GM19438 (cell line): ENCODE measurements around the gene DNAJC8.

ENCODE experiments used
- ATAC-seq: cut with Tn5 transposase; IDR thresholded peaks from one replicate; pipeline ENCODE4 v1.9.1; 2021; ENCODE audit warnings: low read depth; ENCODE audit not compliant: unreplicated experiment

The DNAJC8 gene

DNA sequence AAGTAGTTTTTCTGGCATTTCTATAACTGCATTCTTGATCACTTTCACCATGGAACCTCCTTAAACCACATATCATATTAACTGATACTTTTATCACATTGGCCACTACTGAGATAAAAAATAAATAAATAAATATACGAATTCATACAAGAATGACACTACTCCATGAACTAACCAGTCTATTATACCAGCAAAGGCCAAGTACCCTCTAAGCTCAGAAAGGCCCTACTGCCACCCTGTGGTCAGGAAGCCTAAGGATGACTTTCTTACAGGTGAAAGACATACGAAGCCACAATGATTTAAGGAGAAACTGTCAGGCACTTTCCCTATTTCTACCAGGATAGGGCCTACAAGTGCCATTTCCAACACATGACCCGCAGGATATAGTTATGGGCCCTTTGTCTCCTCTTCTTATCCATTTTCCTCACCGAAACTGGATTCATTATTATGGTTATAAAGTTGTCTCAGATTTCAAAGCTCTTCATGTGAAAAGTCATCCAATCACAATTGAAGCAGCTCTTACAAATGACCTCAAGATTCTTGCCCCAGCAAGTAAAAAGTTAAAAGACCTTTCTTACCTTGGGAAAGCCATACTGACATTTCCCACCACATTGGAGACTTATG lies 23.9 kb downstream of the DNAJC8 start:
- no peak for ATAC-seq

DNA sequence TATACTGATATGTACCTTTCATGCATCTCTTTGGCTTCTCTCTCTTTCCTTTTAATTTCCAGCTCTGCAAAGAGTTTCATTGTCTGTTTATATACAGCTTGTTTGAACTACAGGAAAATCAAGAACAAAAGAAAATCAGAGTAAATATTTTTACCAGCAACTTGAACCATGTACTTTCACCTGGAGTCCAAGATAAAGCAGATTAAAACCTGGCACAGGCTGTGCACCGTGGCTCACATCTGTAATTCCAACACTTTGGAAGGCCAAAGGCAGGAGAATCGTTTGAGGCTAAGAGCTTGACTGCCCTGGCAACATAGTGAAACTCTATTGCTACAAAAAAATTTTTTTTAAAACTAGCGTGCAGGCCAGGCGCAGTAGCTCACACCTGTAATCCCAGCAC lies 27.6 kb downstream of the DNAJC8 start:
- no peak for ATAC-seq

DNA sequence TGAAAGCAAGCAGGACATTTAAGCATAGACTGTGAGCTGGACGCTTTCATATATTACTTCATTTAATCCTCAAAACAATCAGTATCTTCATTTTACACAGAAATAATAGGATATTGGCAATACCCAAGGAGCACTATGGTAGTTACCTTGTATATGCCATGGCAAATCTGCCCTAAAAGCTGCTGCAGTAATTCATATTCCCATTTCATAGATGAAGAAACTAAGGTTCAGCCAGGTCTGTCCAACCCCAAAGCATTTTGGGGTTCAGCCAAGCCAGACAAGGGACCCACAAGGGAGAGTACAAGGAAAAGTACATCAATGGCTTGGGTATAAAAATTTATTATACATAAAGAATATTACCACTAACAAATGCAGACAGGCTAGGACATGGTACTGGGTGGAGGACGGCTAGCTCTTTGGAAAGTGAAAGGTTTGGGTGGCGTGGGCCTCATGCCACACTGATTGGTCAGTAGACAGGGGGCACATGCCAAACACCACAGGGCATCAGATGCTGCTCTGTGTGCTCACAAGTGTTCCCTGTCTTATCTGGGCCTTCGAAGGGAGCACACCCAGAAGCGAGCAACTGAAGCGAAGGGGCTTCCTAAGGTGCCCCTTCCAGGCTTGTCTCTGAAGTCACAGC lies 32.5 kb downstream of the DNAJC8 start:
- ATAC-seq = no peak

DNA sequence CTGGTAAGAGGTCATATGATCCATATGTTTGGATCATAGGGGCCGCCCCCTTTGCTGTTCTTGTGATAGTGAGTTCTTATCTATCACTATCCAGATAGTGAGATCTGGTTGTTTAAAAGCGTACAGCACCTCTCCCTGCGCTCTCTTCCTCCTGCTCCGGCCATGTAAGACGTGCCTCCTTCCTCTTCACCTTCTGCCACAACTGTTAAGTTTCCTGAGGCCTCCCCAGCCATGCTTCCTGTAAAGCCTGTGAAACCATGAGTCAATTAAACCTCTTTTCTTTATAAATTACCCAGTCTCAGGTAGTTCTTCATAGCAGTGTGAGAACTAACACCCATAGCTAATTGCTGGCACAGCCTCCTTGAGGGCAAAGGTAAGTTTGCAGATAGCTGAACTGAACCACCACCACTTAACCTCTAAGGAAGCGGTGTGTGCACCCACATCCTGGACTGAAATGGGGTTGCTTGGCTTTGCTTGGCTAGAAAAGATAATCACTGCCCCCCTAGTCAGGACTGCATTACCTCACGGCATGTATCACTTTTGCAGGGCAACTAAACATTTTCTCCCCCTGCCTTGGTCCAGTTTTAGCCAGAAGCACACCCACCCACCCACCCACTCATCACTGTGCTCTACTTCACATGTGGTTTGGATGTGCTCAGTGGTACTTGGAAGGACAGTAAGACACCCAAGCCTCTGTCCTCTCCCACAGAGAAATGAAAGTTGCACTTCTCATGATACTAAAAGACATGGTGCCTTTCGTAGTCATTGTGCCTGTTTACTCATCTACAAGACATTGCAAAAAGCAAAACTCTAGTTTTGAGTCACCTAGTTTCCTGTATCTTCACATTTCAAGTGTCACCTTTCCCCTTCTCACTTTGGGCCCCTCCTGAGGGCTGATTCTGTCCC lies 33.2 kb downstream of the DNAJC8 start:
- peak; percentile 71 for ATAC-seq

DNA sequence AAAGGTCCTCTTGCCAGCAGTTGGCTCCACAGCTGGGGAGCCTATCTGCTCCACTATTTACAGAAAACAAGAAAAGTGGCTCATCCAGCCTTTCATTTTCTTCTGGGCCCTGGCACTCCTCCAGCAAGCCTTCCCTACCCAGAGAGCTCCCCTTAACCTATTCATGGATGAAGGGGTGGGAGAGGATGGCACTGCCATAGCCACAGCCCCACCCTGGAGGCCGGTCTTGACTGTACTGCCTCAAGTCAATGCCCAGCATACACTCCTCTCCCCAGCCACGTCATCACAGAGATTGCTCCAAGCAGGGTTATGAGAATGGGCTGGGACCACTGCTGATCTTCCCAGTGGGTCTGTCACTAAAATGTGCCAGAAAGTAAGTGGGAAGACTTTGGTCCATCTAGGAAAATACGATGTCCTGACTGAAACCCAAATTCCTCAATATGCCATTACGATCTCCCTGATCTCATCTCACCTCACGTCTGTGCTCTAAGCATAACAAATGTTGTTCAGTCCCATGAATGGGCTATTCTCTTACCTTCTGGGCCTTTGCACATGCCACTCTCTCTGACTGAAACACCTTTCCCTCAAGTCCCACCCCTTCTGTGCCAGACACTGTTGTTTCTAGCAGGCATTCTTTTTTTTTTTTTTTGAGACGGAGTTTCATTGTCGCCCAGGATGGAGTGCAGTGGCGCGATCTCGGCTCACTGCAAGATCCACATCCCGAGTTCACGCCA lies 35.0 kb downstream of the DNAJC8 start:
- no peak for ATAC-seq

DNA sequence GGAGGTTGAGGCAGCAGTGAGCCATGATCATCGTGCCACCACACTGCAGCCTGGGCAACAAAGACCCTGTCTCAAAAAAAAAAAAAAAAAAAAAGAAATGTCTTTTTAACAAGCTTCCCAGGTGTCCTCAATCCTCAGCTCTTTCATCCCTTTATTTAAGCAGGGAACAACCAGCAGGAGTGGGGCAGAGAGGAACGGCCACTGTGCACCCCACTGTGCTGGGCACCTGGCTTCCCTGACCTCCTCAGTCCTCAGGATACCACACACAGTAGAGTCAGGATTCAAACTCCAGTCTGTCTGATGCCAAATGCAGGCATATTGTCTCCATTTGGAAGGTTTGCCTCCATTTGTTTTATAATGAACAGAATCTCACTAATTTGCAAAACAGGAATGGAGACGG lies 36.5 kb downstream of the DNAJC8 start:
- ATAC-seq = no peak

DNA sequence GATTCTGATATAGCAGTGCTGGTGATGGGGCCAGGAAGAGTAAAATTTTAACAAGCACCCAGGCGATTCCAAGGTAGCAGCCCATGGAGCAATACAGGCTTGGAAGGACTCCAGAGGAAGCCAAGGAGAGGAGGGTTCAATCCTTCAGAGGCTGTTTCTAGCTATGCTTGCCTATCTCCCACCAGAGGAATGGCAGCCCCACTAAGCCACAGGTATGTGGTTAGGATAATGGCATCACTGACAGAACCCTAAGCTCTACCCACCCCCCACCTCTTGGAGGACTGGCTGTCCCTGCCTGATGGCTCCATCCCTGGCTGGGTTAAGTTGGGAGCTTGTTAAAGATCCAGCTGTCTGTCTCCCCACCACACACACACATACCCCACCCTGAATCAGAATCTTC lies 37.0 kb downstream of the DNAJC8 start:
- ATAC-seq = no peak

DNA sequence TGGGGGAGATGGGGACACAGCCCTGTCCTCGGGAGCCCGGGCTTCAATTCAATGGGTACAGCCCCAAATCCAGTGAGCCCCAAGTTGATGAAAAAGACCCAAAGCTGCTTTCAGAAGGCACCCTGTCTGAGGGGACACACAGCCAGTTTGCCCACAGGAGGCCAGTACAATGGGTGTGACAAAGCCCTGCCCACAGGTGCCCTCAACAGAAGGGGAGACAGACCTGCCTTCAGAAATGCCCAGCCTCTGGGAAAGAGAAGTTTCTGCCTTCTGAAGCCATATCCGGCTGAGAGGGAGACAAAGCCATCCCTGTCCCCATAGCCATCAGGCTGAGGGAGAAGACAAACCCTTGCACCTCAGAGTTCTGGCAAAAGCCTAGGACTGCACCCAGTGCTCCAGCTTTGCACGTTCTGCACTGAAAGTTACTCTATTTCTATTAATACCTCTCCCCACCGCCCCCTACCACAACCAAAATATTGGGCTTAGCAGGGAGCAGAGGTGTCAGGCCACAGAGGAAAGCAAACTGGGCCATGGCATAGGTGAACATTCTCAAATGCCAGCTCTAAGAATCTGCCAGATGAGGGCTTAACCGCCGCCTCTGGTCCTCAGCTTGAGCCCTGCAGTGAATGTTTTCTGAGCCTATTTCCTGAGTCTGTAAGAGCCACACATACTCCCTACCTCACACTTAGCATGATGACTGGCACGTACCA lies 38.3 kb downstream of the DNAJC8 start:
- ATAC-seq = no peak

DNA sequence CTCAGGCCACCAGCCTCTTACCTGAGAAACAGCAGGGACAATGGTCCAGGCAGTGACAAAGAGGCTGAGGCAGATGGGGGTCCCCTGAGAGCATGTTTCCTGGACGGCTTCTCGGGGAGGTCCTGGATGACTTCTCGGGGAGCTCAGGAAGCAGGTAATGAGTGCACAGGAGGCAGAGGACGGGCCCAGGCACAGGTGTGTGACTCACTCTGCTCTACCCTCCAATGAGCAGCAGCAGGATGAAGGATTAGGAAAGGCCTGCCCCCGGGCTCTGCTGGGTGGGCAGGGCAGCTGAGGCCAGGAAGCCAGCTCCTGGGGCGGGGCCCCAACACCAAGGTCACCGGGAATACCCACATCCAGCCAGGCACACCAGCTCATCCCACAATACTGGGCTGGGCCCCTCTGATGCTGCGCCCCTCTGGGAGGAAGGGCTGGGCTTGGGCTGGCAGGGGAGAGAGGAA lies 39.1 kb downstream of the DNAJC8 start:
- no peak for ATAC-seq

DNA sequence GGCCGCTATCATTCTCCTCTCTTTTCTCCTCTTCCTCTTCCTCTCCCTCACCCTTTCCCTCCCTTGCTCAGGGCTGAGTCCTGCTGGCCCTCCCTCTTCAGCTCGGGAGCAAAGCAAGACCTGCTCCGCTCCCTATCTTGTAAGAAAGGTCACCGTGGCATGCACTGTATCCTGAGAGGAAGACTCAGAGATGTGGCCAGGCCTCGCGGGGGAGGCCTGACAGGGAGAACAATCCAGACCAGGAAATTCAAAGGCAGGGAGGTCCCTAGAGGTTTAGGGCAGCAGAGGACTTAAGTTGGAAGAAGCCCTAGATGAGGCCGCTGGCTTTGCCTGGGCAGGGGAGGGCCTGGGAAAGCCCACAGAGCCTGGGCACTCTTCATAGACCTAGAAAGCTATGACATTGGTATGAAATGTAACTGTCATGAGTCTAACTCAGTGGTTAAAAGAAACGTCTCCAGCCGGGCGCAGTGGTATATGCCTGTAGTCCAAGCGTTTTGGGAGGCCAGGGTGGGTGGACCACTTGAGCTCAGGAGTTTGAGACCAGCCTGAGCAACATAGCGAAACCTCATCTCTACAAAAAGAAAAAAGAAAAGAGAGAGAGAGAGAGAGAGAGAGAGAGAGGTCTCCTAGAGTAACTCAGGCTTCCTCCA lies 41.7 kb downstream of the DNAJC8 start:
- ATAC-seq = no peak

DNA sequence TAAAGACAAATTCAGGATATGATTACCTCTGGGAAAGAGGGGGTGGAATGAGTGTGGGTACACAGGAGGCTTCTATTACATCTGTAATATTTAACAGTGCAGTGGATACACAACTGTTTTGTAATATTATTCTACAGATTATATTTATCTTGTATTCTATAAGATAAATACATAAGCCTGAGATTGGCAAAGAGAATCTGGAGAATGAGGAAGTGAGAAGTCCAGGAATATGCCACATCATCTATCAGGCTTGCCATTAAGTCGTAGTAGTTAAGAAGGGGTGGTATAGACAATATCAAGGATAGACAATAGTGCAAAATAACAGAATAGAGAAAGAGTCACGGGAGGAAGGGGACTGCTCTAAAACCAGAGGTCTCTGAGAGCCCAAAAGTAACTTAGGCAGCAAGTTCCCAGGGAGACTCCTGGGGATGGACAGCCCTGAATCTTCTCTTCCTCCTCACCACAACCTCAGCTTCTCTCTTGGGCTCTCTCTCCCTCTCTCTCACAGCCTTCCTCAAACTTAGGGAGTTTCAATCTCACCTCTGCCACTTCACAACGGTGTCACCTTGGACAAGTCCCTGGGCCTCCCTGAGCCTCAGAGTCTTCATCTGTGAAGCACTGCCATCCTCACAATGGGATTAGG lies 42.4 kb downstream of the DNAJC8 start:
- no peak for ATAC-seq

DNA sequence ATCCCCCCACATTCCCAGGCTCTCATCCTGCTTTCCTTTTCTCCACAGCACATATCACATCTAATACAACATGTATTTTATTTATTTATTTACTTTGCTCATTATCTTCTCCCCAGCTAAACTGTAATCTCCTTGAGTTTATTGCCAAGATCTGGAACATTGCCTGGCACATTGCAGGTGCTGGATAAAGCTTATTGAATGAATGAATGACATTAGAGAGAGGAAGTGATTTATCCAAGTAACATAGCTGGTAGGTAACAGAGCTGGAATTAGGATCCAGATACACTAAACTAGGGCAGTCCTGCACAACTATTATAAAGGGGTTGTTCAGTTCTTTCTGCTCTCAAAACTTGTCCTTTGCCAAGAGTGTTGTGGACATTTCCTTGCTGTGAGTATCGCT lies 47.8 kb downstream of the DNAJC8 start:
- ATAC-seq = no peak

DNA sequence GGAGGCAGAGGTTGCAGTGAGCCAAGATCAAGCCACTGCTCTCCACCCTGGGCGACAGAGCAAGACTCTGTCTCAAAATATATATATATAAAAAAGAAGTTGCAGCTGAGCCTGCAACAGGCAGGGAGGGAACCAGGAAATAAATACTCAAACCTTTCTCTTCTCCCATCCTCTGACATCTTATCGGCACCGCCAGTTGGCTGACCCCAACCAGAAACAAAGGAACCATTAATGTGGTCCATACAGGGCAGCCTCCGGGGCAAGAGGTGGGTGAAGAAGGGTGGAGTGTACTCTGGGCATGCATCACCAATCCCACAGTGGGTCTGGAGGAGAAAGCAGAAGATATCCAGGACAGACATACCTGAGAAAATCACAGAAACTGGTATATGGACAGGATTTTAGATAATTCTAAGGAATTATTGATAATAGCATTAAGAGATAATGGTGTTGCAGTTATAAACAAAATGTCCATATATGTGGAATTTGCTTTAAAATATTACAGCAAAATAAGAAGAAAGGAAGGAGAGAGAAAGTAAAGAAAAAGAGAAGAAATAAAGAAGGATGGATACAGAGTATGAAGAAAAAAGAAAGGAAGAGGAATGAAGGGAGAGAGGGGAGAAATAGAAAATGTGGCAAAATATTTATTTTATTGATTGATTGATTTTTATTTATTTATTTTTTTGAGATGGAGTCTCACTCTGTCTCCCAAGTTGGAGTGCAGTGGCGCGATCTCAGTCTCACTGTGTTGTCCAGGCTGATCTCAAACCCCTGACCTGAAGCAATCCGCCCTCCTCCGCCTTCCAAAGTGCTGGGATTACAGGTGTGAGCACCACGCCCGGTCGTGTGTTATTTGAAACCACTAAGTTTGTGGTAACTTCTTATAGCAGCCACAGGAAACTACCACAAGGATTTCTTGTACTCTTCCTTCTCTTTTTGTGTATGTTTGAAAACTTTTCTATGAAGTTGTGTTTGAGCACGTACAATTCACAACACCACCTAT lies 52.2 kb downstream of the DNAJC8 start:
- no peak for ATAC-seq

DNA sequence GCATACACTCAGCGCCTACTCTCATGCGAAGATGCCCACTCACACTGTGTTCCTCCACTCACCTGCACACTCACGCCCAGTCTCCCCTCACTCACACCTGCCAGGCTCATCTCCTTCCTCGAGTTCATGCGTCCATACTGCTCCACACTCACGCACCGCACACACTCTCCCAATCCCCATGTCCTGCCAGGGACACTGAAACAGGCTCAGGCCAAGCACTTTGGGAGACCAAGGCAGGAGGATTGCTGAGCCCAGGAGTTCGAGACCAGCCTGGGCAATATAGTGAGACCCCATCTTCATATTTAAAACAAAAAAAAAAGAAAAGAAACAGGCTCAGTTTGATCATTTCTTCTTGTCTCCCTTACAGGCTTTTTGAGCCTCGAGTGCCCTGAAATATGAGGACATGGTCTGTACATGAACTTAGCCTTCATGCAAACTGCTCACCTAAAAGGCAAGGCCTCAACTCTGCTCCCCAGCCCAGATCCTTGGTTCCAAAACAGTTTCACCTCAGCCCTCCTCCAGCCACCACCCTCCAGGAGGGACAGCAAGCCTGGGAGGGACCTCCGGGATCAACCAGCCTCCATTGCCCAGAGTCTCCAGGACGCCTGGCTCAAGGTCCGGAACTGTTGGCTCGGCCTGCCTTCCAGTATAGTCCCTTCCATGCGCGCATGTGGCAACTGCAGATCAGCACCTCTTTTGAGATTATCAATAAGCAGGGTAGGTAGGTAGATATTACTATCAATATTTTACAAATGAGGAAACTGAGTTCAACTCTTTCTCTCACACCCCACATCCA lies 53.9 kb downstream of the DNAJC8 start:
- ATAC-seq = no peak

DNA sequence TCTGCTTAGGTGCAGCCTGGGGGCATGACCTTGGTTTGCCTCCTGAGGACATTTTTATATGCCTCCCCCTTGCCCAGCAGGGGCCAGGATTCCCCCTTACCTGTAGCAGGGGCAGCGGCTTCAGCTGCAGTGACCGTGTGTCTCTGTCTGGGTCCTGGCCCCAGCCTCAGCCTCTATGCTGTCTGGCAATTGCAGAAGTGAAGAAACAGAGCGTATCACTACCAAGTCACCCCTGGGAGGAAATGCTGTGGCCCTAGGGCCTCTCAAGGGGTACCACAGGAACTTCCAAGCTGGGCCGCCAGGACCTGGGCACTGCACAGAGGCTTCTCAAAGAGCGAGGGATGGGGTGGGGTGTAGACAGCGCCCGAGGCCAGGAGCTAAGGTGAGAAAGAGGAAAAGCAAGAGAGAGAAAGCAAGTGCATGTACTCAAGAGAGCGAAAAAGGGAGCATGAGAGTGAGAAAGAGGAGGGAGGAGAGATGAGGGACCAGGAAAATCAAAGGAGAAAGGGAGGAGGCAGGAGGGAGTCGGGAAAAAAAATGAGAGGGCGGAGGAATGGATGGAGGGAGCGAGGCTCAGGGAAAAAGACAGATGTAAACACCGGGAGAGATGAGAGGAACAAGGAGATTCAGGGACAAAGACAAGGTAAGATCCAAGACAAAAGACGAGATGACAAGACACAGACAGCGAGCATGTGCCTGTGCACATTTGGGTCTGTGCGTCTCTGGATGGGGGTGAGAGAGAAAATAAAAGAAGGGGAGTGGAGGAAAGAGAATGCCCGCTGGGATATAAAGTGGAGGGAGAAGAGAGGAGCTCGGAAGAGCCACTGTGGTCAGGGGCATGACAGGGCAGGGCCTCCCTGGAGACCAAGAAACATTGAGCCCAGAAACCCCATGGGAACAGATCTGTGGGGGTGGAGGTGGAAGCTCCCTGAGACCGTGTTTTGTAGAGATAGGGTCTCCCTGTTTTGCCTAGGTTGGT lies 56.0 kb downstream of the DNAJC8 start, which contains the start of gene PTAFR:
Gene PTAFR (minus strand): TSS at position 199 of the 979 bp plus-strand sequence. CDS start 25,669 bp downstream, outside the sequence.
- ATAC-seq = peak; percentile 38

DNA sequence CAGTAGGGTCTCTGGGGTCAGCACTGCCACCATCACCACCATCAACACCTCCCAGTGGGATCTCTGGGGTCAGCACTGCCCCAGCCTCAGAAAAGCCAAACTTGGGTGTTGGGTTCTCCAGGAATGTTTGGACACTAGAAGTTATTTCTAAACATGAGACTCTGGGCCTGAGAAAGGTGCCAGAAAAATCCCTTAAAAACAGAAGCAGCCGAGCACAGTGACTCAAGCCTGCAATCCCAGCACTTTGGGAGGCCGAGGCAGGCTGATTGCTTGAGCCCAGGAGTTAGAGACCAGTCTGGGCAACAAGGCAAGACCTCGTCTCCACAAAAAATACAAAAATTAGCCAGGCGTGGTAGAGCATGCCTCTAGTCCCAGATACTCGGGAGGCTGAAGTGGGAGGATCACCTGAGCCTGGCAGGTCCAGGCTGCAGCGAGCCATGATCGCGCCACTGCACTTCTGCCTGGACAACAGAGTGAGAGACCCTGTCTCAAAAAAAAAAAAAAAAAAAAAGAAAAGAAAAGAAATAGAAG lies 56.8 kb downstream of the DNAJC8 start:
- ATAC-seq = no peak
